ENCODE measurements around the gene OTOP2.

- TF ChIP-seq CTCF (IDR thresholded peaks at IDR 0.05): no peak
- no peak for TF ChIP-seq POLR2A (IDR thresholded peaks at IDR 0.05)
Measured at GRCh38 chr17:74935585-74936469, 11.8 kb downstream of the OTOP2 start, which contains the start of gene OTOP3.
